Right lobe of liver (tissue), 6 donors: ENCODE measurements around the gene PFKM. TPM values are rescaled to one million over a fixed set of nuclear protein-coding genes. Genes with fewer than 3 reads are reported as not detected.

ENCODE experiments used
- ATAC-seq, 4 donors: fragments of 200-7000 bp; cut with Tn5 transposase; one replicate each; pipeline ENCODE4 v1.9.1; 2020; ENCODE audit warnings: mild to moderate bottlenecking in 4 of 4, moderate library complexity in 4 of 4
- DNase-seq, 3 donors: peaks; one replicate each; pipeline ENCODE4 v3.0.0-alpha.2; 2020
- H3K27ac ChIP-seq, 3 donors: fragments of 200-600 bp; one replicate each; pipeline ENCODE4 v1.8.0; 2022
- H3K27me3 ChIP-seq, 2 donors: fragments of 200-600 bp; one replicate each; pipeline ENCODE4 v1.8.0; 2022
- H3K36me3 ChIP-seq, 4 donors: fragments of 200-600 bp; sonication (generic) in 1 of 4; one replicate each; pipeline versions ENCODE4 v1.5.1 to v1.8.0; 2017 to 2022; ENCODE audit warnings: control low read depth in 1 of 4
- H3K4me1 ChIP-seq, 4 donors: fragments of 200-600 bp; sonication (generic) in 1 of 4; one replicate each; pipeline versions ENCODE4 v1.5.1 to v1.8.0; 2017 to 2022; ENCODE audit warnings: control low read depth in 1 of 4
- H3K4me3 ChIP-seq, 3 donors: fragments of 200-600 bp; one replicate each; pipeline ENCODE4 v1.8.0; 2022
- H3K9me3 ChIP-seq, 4 donors: fragments of 200-600 bp; sonication (generic) in 1 of 4; one replicate each; pipeline versions ENCODE4 v1.5.1 to v1.8.0; 2017 to 2022; ENCODE audit warnings: control low read depth in 1 of 4
- POLR2A ChIP-seq: fragments of 450-650 bp; IDR thresholded peaks from one replicate; pipeline ENCODE4 v1.6.1; 2017; ENCODE audit warnings: antibody characterized with exemption, mild to moderate bottlenecking
- WGBS: methylation state at CpG from one replicate; pipeline ENCODE4 v1.1.6; 2018; ENCODE audit warnings: low coverage, low lambda C conversion rate; ENCODE audit not compliant: insufficient coverage; ENCODE audit errors: missing lambda C conversion rate; 5-methylcytosine and 5-hydroxymethylcytosine counted together
- intact Hi-C, 2 donors: fragments of 100-400 bp; cut with DNase I; formaldehyde crosslinking; loops; one replicate each; pipeline versions ENCODE4 v1.11.2 to v1.14.1; 2022
- long read RNA-seq: library from polyadenylated mRNA; unstranded; transcript quantifications from one replicate; pipeline ENCODE4 v2.0.0, GENCODE V29; 2019
- total RNA-seq, 6 experiments: library from RNA; depleted of rRNA in 2 of 6; stranded (reverse); fragments of >200 nt in 2 of 6; fragmentation: NEBNext Ultra II Directional in 3 of 6; extraction: Animal tissue kit (Norgen Biotek cat#: 25700) in 3 of 6; gene quantifications; one replicate each; pipeline versions ENCODE4 v1.1.0 to v1.2.4, GENCODE V29; 2016 to 2023
- TF ChIP-seq, protein P1 (sequence below), 4 donors: fragments of 200-600 bp in 3 of 4; fragments of 450-650 bp in 1 of 4; IDR thresholded peaks; one replicate each; pipeline versions ENCODE4 v1.5.1 to v1.8.0; 2016 to 2022; ENCODE audit warnings: antibody characterized with exemption in 4 of 4, mild to moderate bottlenecking in 2 of 4
- donor health status: DM: no; HTN: yes; CAD: no.
- donor health status: DM: no; HTN: no; CAD: no.
- donor health status: DM: no; HTN: no; CAD: no.
- donor health status: DM: no; HTN: yes; CAD: no.
- donor health status: DM: no; HTN: yes; CAD: no.

The PFKM gene
- 1 to 10 TPM; 4.6 to 8.9 (median 7.8) TPM for total RNA-seq
- long read RNA-seq = 0 reads

DNA sequence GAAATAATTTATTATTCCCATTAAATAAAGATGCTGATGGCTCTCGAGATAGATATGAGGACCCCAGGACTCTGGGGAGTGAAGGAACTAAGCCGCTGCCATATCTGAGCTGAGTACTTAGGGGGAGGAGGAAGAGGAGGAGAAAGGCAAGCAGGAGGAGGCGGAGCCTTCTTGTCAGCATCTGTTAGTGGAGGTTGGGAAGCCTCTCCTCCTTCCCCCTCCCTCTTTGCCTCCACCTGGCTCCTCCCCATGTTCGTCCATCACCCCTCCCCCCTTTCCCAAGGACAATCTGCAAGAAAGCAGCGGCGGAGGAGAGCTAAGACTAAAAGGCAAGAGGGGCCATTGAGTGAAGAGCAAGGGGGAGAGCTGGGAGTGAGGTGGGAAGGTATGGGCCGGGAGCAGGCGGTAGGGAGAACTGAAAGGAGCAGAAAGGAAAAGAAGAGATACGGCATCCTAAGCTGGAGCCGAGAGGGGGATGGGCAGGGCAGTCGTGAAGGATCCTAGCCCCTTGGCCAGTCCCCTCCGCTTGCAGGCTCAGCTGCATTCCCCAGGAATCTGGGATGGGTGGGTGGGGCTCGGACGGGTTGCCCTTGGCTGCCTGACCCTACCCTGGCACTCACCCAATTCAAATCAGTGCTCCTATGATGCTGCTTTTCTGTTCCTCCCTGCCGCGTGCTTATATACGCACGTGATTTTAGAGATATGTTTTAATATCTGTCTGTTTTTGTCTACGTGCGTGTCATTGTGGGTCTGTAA, at the start of gene PFKM:
PFKM (plus strand) TSS at position 287 of the 756 bp plus-strand sequence. CDS start 3,411 bp downstream, outside the sequence.
- TF ChIP-seq, protein P1, sequence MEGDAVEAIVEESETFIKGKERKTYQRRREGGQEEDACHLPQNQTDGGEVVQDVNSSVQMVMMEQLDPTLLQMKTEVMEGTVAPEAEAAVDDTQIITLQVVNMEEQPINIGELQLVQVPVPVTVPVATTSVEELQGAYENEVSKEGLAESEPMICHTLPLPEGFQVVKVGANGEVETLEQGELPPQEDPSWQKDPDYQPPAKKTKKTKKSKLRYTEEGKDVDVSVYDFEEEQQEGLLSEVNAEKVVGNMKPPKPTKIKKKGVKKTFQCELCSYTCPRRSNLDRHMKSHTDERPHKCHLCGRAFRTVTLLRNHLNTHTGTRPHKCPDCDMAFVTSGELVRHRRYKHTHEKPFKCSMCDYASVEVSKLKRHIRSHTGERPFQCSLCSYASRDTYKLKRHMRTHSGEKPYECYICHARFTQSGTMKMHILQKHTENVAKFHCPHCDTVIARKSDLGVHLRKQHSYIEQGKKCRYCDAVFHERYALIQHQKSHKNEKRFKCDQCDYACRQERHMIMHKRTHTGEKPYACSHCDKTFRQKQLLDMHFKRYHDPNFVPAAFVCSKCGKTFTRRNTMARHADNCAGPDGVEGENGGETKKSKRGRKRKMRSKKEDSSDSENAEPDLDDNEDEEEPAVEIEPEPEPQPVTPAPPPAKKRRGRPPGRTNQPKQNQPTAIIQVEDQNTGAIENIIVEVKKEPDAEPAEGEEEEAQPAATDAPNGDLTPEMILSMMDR (IDR thresholded peaks at IDR 0.05) = no peak
- no peak for TF ChIP-seq POLR2A
- Histone ChIP-seq H3K27ac (no peak within 1 kb of the TSS), H3K4me3 (peak within 1 kb of the TSS; percentile 26 to 52 (median 32)), H3K36me3 (no peaks in the 10 kb centered on the region), H3K9me3 (no peaks in the 10 kb centered on the region), H3K27me3 (no peaks in the 10 kb centered on the region), H3K4me1 (peaks cover 0 to 8% (median 0%) of the 10 kb centered on the region in 4 donors)
- DNase-seq (peak in 2 of 3 donors; percentile 33 to 54), ATAC-seq (peak; percentile 83 to 94 (median 90))
- WGBS = 11% methylated on average over 18 of the region's 20 CpGs
- intact Hi-C loops = no loop called here

DNA sequence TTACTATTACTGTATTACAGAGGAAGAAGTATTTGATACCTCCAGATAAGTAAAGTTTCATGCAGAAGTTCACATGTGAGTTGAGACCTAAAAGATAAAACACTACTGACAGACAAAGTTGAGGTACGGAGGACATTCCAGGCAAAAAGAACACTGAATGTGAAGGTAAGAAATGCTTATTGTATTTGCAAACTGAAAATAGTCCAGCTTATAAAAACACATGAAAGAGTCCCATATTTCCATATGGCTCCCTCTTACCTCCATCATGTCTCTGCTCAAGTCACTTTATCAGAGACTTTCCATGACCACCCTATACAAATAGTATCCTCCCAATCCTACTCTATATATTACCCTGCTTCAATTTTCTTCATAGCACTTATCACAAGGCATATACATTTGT, 49.1 kb upstream of the PFKM start:
- 100% methylated on average over 1 of the region's 1 CpG for WGBS
- H3K27ac ChIP-seq = no peak overlapping the region
- no peaks in the 10 kb centered on the region for H3K9me3 ChIP-seq
- intact Hi-C loops = no loop called here
- DNase-seq (no peak), ATAC-seq (no peak)
- no peaks in the 10 kb centered on the region for H3K27me3 ChIP-seq
- H3K4me3 ChIP-seq = no peak overlapping the region
- H3K36me3 ChIP-seq = peaks cover 0 to 63% (median 11%) of the 10 kb centered on the region in 4 donors
- TF ChIP-seq, protein P1 (IDR thresholded peaks at IDR 0.05) = no peak
- no peak for TF ChIP-seq POLR2A
- no peaks in the 10 kb centered on the region for H3K4me1 ChIP-seq

DNA sequence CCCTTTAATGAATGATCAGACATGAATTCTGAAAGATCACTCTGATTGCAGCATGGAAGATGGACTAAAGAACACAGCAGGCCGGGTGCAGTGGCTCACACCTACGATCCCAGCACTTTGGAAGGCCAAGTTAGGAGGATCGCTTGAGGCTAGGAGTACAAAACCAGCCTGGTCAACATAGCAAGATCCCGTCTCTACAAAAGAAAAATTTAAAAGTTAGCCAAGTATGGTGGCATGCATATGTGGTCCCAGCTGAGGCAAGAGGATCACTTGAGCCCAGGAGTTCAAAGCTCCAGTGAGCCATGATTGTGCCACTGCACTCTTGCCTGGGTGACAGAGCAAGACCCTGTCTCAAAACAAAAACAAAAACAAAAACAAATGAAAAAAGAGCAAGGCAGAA, 48.4 kb upstream of the PFKM start:
- no peak overlapping the region for H3K27ac ChIP-seq
- TF ChIP-seq, protein P1 (IDR thresholded peaks at IDR 0.05) = no peak
- TF ChIP-seq POLR2A = no peak
- intact Hi-C loops = no loop called here
- peaks cover 0 to 56% (median 10%) of the 10 kb centered on the region in 4 donors for H3K36me3 ChIP-seq
- H3K9me3 ChIP-seq = no peaks in the 10 kb centered on the region
- DNase-seq (no peak), ATAC-seq (no peak)
- H3K27me3 ChIP-seq = no peaks in the 10 kb centered on the region
- WGBS = 100% methylated on average over 4 of the region's 4 CpGs
- no peak overlapping the region for H3K4me3 ChIP-seq
- no peaks in the 10 kb centered on the region for H3K4me1 ChIP-seq

DNA sequence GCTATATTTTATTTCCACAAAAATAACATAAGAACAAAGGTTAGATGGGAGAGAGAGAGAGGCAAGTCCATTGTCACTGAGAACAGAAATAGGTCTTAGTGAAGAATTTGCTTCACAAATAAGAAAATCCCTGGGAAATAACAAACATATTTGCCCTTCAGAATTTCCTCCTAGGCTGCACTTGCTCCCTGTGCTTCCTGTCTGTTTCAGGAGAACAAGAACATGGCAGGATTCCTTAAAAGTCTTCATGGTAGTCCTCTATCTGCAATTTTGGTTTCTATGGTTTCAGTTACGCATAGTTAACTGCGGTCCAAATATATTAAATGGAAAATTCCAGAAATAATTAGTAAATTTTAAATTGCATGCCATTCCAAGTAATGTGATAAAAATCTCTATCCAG, 47.4 kb upstream of the PFKM start:
- H3K9me3 ChIP-seq = no peaks in the 10 kb centered on the region
- ATAC-seq = no peak
- no peaks in the 10 kb centered on the region for H3K4me1 ChIP-seq
- DNase-seq = no peak
- H3K27ac ChIP-seq = no peak overlapping the region
- H3K36me3 ChIP-seq = peaks cover 0 to 49% (median 9%) of the 10 kb centered on the region in 4 donors
- TF ChIP-seq, protein P1 (IDR thresholded peaks at IDR 0.05) = no peak
- TF ChIP-seq POLR2A = no peak
- intact Hi-C loops = no loop called here
- H3K27me3 ChIP-seq = no peaks in the 10 kb centered on the region
- no peak overlapping the region for H3K4me3 ChIP-seq
- WGBS = 93% methylated on average over 2 of the region's 2 CpGs
